ENCODE data around the gene CNNM1.

- TF ChIP-seq CTCF (IDR thresholded peaks at IDR 0.05) (no peak), POLR2A (IDR thresholded peaks at IDR 0.05) (no peak)
Measured at GRCh38 chr10:99341248-99341647, 12.1 kb downstream of the CNNM1 start.
